ENCODE measurements around the gene PLAC1. TPM values are rescaled to one million over a fixed set of nuclear protein-coding genes. Genes with fewer than 3 reads are reported as not detected.

The PLAC1 gene
- total and polyA plus RNA-seq, 2 of the 13 experiments (the other 11 are each of a cell fraction or from before 2014, with no cell fraction given), result 0.40 to 2.7 TPM

GRCh38 chrX:134631426-134632346, 26.6 kb downstream of the PLAC1 start:
- WGBS (ENCODE audit: low lambda C conversion rate), result 0% methylated on average over 3 of the region's 9 CpGs

GRCh38 chrX:134628663-134629062, 29.6 kb downstream of the PLAC1 start:
- H3K27me3 ChIP-seq (ENCODE audit: control insufficient read depth in 1 of 2, insufficient read depth in 2 of 2, low read length in 2 of 2), result no peaks in the 10 kb centered on the region
- no TSS peak for BruUV-seq (replicated peaks)
- ChIA-PET CTCF (ENCODE audit: low intra/inter-chr PET ratio, low total read pairs) (no interaction called here), POLR2A (no interaction called here)
- no peak for TF ChIP-seq AKAP8 (CRISPR knock-in tag; IDR thresholded peaks at IDR 0.05)
- no peak for TF ChIP-seq NBN (conservative IDR thresholded peaks at IDR 0.05)
- no peak for TF ChIP-seq PBX2 (CRISPR knock-in tag; IDR thresholded peaks at IDR 0.05)
- no peak for TF ChIP-seq ZNF543 (CRISPR knock-in tag; IDR thresholded peaks at IDR 0.05)
- TF ChIP-seq NFIB (CRISPR knock-in tag; IDR thresholded peaks at IDR 0.05; ENCODE audit: borderline replicate concordance), result no peak
- TF ChIP-seq KLF9 (CRISPR knock-in tag; IDR thresholded peaks at IDR 0.05; ENCODE audit: low read depth), result no peak
- no peak for TF ChIP-seq CAMTA2 (CRISPR knock-in tag; IDR thresholded peaks at IDR 0.05; ENCODE audit: borderline replicate concordance)
- no peak for TF ChIP-seq SP5 (CRISPR knock-in tag; IDR thresholded peaks at IDR 0.05; ENCODE audit: borderline replicate concordance, low read depth)
- TF ChIP-seq ARNTL (CRISPR knock-in tag; IDR thresholded peaks at IDR 0.05), result no peak
- no peak for TF ChIP-seq ATAD3A (CRISPR knock-in tag; IDR thresholded peaks at IDR 0.05)
- H3K4me1 ChIP-seq (ENCODE audit: insufficient read depth, low read length), result no peaks in the 10 kb centered on the region
- FAIRE-seq (no peak), ATAC-seq (no peak), DNase-seq (ENCODE audit: low spot score) (no peak)
- no peak overlapping the region for H3K4me3 ChIP-seq (replicated peaks in 1 of 3; ENCODE audit: insufficient read depth in 1 of 3, low read depth in 2 of 3, low read length in 3 of 3)
- H3K4me2 ChIP-seq (ENCODE audit: low read depth, low read length), result no peak overlapping the region
- no peaks in the 10 kb centered on the region for H4K20me1 ChIP-seq (ENCODE audit: insufficient read depth, low read length)
- WGBS (ENCODE audit: low lambda C conversion rate), result 0% methylated on average over 1 of the region's 1 CpG
- no peaks in the 10 kb centered on the region for H3K9me3 ChIP-seq (ENCODE audit: low read length)
- no peaks in the 10 kb centered on the region for H3K36me3 ChIP-seq (replicated peaks in 1 of 2; ENCODE audit: control insufficient read depth in 1 of 2, insufficient read depth in 2 of 2, low read length in 2 of 2)
- H3K79me2 ChIP-seq (ENCODE audit: insufficient read depth, low read length), result no peaks in the 10 kb centered on the region
- H2AFZ ChIP-seq (ENCODE audit: low read length), result no peak overlapping the region
- H3K27ac ChIP-seq (ENCODE audit: extremely low read length, insufficient read depth, low read length), result no peak overlapping the region
- in situ Hi-C loops (cut with HindIII; ENCODE audit: extremely low pct_ligation_motif_present, low pct_unique_long_range_greater_than_20kb) (no loop called here), intact Hi-C loops (cut with micrococcal nuclease; ENCODE audit: unreplicated experiment) (no loop called here)
- no peak overlapping the region for H3K9ac ChIP-seq (ENCODE audit: insufficient read depth, low read depth, low read length)

More at GRCh38 chrX:134631426-134632346, 26.6 kb downstream of the PLAC1 start:
- H3K27me3 ChIP-seq (ENCODE audit: control insufficient read depth in 1 of 2, insufficient read depth in 2 of 2, low read length in 2 of 2), result no peaks in the 10 kb centered on the region
- ATAC-seq (no peak), DNase-seq (ENCODE audit: low spot score) (no peak), FAIRE-seq (no peak)
- no peak overlapping the region for H3K9ac ChIP-seq (ENCODE audit: insufficient read depth, low read depth, low read length)
- H3K27ac ChIP-seq (ENCODE audit: extremely low read length, insufficient read depth, low read length), result no peak overlapping the region
- no peaks in the 10 kb centered on the region for H3K4me1 ChIP-seq (ENCODE audit: insufficient read depth, low read length)
- TF ChIP-seq MYC (CRISPR knock-in tag; IDR thresholded peaks at IDR 0.05; ENCODE audit: borderline replicate concordance) (no peak), DPF2 (CRISPR knock-in tag; IDR thresholded peaks at IDR 0.05; ENCODE audit: borderline replicate concordance, low read depth) (no peak), ZKSCAN5 (CRISPR knock-in tag; IDR thresholded peaks at IDR 0.05) (no peak)
- H3K9me3 ChIP-seq (ENCODE audit: low read length), result no peaks in the 10 kb centered on the region
- intact Hi-C loops (cut with micrococcal nuclease; ENCODE audit: unreplicated experiment) (no loop called here), in situ Hi-C loops (cut with HindIII; ENCODE audit: extremely low pct_ligation_motif_present, low pct_unique_long_range_greater_than_20kb) (no loop called here)
- no peak overlapping the region for H2AFZ ChIP-seq (ENCODE audit: low read length)
- H3K4me3 ChIP-seq (replicated peaks in 1 of 3; ENCODE audit: insufficient read depth in 1 of 3, low read depth in 2 of 3, low read length in 3 of 3), result no peak overlapping the region
- H4K20me1 ChIP-seq (ENCODE audit: insufficient read depth, low read length), result no peaks in the 10 kb centered on the region
- no TSS peak for BruUV-seq (replicated peaks)
- POLR2A ChIA-PET, result no interaction called here
- no peaks in the 10 kb centered on the region for H3K36me3 ChIP-seq (replicated peaks in 1 of 2; ENCODE audit: control insufficient read depth in 1 of 2, insufficient read depth in 2 of 2, low read length in 2 of 2)
- H3K79me2 ChIP-seq (ENCODE audit: insufficient read depth, low read length), result no peaks in the 10 kb centered on the region
- H3K4me2 ChIP-seq (ENCODE audit: low read depth, low read length), result no peak overlapping the region
- CTCF ChIA-PET (ENCODE audit: low intra/inter-chr PET ratio, low total read pairs), result no interaction called here

Measured in HepG2 (cell line).